ENCODE measurements around the gene EPAS1. TPM values are rescaled to one million over a fixed set of nuclear protein-coding genes. Genes with fewer than 3 reads are reported as not detected.

The EPAS1 gene
- total and polyA plus RNA-seq, 2 of the 13 experiments (the other 11 are each of a cell fraction or from before 2014, with no cell fraction given) = 47.1 to 182 TPM

DNA sequence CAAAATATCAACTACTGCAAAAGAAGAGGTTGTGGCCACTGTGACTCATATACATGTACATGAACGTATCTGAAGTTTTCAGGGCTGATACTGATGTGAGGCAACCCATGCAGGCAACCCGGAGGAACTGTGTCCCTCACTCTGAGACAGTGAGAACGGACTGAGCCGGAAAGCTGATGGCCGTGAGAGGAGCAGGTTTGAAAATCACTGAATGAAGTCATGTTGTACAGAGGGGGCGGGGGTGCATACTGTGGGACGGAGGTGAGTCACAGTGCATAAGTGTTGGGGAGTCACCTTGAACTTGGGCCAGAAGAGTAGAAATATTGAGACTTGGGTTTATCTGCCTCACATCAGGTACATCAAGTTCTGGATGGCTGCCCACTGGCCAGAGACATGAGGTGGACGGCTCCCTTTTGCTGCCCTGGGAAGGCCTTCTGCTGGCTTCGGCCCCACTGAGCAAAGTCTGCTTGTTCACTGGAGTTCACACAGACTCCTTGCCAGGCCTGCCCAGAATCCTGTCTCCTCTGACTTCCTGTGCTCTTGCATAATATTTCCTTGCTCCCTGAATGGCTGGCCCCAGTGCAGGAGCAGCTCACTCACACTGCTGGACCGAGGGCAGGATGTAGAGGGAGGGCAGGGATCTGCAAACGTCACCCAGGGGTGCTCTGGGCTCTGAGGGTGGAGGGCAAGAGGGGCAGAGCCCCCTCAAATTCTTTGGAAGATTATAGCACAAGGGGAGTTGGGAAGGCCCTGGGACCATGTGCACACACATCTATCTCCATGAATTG is 18.1 kb downstream of the EPAS1 start (continued):
- TF ChIP-seq, protein P1, sequence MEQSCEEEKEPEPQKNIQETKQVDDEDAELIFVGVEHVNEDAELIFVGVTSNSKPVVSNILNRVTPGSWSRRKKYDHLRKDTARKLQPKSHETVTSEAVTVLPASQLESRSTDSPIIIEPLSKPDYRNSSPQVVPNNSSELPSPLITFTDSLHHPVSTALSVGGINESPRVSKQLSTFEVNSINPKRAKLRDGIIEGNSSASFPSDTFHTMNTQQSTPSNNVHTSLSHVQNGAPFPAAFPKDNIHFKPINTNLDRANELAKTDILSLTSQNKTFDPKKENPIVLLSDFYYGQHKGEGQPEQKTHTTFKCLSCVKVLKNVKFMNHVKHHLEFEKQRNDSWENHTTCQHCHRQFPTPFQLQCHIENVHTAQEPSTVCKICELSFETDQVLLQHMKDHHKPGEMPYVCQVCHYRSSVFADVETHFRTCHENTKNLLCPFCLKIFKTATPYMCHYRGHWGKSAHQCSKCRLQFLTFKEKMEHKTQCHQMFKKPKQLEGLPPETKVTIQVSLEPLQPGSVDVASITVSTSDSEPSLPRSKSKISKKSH (CRISPR knock-in tag; IDR thresholded peaks at IDR 0.05; ENCODE audit: borderline replicate concordance) = no peak; the same call in 1 of the 2 replicates
- TF ChIP-seq ZNF580 (CRISPR knock-in tag; IDR thresholded peaks at IDR 0.05; ENCODE audit: borderline replicate concordance, low read depth) (peak; percentile 97; the same call in 1 of the 2 replicates), JUN (CRISPR knock-in tag; IDR thresholded peaks at IDR 0.05) (peak; percentile 95), ZNF850 (CRISPR knock-in tag; conservative IDR thresholded peaks at IDR 0.05) (no peak), ZNF652 (CRISPR knock-in tag; IDR thresholded peaks at IDR 0.05; ENCODE audit: borderline replicate concordance, low read depth) (no peak; the same call in 1 of the 2 replicates), HIVEP1 (CRISPR knock-in tag; IDR thresholded peaks at IDR 0.05) (peak; percentile 95), FOSL1 (CRISPR knock-in tag; IDR thresholded peaks at IDR 0.05; ENCODE audit: borderline replicate concordance) (peak; percentile 79), ZNF550 (CRISPR knock-in tag; IDR thresholded peaks at IDR 0.05; ENCODE audit: borderline replicate concordance) (0 out of 2 replicates have a peak, but pooled peaks have one; percentile 59), LRRFIP1 (CRISPR knock-in tag; conservative IDR thresholded peaks at IDR 0.05) (no peak), GPBP1L1 (CRISPR knock-in tag; IDR thresholded peaks at IDR 0.05) (no peak), PHF8 (CRISPR knock-in tag; IDR thresholded peaks at IDR 0.05) (peak; percentile 50), TCF7 (IDR thresholded peaks at IDR 0.05; ENCODE audit: low read depth) (peak; percentile 50; the same call in 1 of the 2 replicates), IRX3 (CRISPR knock-in tag; IDR thresholded peaks at IDR 0.05; ENCODE audit: borderline replicate concordance, low read depth) (no peak), GFI1 (CRISPR knock-in tag; IDR thresholded peaks at IDR 0.05; ENCODE audit: borderline replicate concordance) (peak; percentile 74; the same call in 1 of the 2 replicates), RELA (CRISPR knock-in tag; IDR thresholded peaks at IDR 0.05) (0 out of 2 replicates have a peak, but pooled peaks have one; percentile 63), KDM2A (CRISPR knock-in tag; IDR thresholded peaks at IDR 0.05; ENCODE audit: borderline replicate concordance, low read depth) (0 out of 2 replicates have a peak, but pooled peaks have one; percentile 59), RCOR2 (CRISPR knock-in tag; IDR thresholded peaks at IDR 0.05) (peak; percentile 96), NFATC3 (CRISPR knock-in tag; IDR thresholded peaks at IDR 0.05) (0 out of 2 replicates have a peak, but pooled peaks have one; percentile 21)
- TF ChIP-seq, protein P2, sequence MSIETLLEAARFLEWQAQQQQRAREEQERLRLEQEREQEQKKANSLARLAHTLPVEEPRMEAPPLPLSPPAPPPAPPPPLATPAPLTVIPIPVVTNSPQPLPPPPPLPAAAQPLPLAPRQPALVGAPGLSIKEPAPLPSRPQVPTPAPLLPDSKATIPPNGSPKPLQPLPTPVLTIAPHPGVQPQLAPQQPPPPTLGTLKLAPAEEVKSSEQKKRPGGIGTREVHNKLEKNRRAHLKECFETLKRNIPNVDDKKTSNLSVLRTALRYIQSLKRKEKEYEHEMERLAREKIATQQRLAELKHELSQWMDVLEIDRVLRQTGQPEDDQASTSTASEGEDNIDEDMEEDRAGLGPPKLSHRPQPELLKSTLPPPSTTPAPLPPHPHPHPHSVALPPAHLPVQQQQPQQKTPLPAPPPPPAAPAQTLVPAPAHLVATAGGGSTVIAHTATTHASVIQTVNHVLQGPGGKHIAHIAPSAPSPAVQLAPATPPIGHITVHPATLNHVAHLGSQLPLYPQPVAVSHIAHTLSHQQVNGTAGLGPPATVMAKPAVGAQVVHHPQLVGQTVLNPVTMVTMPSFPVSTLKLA (IDR thresholded peaks at IDR 0.05) = no peak
- TF ChIP-seq, protein P3, sequence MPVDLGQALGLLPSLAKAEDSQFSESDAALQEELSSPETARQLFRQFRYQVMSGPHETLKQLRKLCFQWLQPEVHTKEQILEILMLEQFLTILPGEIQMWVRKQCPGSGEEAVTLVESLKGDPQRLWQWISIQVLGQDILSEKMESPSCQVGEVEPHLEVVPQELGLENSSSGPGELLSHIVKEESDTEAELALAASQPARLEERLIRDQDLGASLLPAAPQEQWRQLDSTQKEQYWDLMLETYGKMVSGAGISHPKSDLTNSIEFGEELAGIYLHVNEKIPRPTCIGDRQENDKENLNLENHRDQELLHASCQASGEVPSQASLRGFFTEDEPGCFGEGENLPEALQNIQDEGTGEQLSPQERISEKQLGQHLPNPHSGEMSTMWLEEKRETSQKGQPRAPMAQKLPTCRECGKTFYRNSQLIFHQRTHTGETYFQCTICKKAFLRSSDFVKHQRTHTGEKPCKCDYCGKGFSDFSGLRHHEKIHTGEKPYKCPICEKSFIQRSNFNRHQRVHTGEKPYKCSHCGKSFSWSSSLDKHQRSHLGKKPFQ (CRISPR knock-in tag; IDR thresholded peaks at IDR 0.05; ENCODE audit: insufficient replicate concordance) = peak; percentile 94
